Esophagus muscularis mucosa (tissue), 4 donors: ENCODE results near the gene PKM.

Experiments
- EP300 ChIP-seq: sonication (generic); formaldehyde crosslinking; IDR thresholded peaks from one replicate; pipeline ENCODE4 v1.6.1; 2017; ENCODE audit warnings: antibody characterized with exemption
- POLR2A ChIP-seq: fragments of 450-650 bp; IDR thresholded peaks from one replicate; pipeline ENCODE4 v1.6.1; 2017; ENCODE audit warnings: antibody characterized with exemption, moderate library complexity, mild to moderate bottlenecking, low read depth
- POLR2AphosphoS5 ChIP-seq, 2 donors: sonication (generic); formaldehyde crosslinking; IDR thresholded peaks; one replicate each; pipeline ENCODE4 v1.6.1; 2017; ENCODE audit warnings: antibody characterized with exemption in 2 of 2
- TF ChIP-seq, protein P1 (sequence below), 3 experiments: fragments of 200-600 bp in 2 of 3; fragments of 450-650 bp in 1 of 3; sonication (generic) in 2 of 3; IDR thresholded peaks; one replicate each; pipeline ENCODE4 v1.5.1; 2017 to 2019; ENCODE audit warnings: antibody characterized with exemption in 3 of 3, mild to moderate bottlenecking in 2 of 3, moderate library complexity in 1 of 3

DNA sequence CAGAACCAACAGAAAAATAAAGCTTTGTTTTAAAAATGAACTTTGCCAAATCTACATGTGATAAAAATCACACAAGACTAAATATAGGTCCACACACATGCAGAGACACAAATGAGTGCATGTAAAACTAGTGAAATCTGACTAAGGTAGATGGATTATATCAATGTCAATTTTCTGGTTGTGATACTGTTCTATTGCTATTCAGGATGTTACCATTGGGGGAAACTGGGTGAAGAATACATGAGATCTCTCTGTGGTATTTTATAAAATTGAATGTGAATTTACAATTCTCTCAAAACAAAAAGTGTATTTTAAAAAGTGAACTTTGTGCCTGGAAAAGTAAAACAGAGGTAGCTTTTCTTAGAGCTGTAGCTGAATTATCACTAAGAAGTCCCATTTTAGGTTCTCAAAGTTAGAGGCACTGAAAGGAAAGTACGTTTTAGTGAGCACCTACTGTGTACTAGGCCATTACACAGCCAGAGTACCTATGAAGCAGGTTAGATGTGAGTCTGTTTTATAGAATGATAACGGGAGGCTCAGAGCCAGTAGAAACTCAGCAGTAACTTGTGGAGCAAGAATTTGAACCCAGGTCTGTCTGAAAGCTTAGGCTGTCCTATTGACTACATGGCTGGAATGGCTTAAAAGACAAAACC lies 41.6 kb downstream of the PKM start:
- TF ChIP-seq, protein P1, sequence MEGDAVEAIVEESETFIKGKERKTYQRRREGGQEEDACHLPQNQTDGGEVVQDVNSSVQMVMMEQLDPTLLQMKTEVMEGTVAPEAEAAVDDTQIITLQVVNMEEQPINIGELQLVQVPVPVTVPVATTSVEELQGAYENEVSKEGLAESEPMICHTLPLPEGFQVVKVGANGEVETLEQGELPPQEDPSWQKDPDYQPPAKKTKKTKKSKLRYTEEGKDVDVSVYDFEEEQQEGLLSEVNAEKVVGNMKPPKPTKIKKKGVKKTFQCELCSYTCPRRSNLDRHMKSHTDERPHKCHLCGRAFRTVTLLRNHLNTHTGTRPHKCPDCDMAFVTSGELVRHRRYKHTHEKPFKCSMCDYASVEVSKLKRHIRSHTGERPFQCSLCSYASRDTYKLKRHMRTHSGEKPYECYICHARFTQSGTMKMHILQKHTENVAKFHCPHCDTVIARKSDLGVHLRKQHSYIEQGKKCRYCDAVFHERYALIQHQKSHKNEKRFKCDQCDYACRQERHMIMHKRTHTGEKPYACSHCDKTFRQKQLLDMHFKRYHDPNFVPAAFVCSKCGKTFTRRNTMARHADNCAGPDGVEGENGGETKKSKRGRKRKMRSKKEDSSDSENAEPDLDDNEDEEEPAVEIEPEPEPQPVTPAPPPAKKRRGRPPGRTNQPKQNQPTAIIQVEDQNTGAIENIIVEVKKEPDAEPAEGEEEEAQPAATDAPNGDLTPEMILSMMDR (IDR thresholded peaks at IDR 0.05) = no peak
- TF ChIP-seq POLR2A (no peak), EP300 (no peak), POLR2AphosphoS5 (IDR thresholded peaks at IDR 0.05) (no peak)
